GM23248 (cell line): ENCODE results near the gene ATP10A. TPM values are rescaled to one million over a fixed set of nuclear protein-coding genes. Genes with fewer than 3 reads are reported as not detected.
"Not testable (repeated sequence)": the region's sequence is repeated elsewhere in the genome, so short reads cannot be mapped to it uniquely, and the experiment has no call there.

Experiments
- DNase-seq: peaks from one replicate; pipeline ENCODE4 v3.0.0-alpha.2; 2015
- H2AFZ ChIP-seq: fragments of 200-600 bp; sonication (generic); 2 replicates; pipeline ENCODE4 v1.6.1; 2016; ENCODE audit warnings: antibody characterized with exemption
- H3F3A ChIP-seq: fragments of 200-600 bp; sonication (generic); 2 replicates; pipeline ENCODE4 v1.6.1; 2016; ENCODE audit warnings: mild to moderate bottlenecking, antibody characterized with exemption, mixed run types; ENCODE audit not compliant: insufficient read depth
- H3K27ac ChIP-seq: fragments of 200-600 bp; sonication (generic); 2 replicates; pipeline ENCODE4 v1.5.1; 2016; ENCODE audit warnings: mild to moderate bottlenecking
- H3K27me3 ChIP-seq: fragments of 200-600 bp; sonication (generic); replicated peaks from 2 replicates; pipeline ENCODE4 v1.6.1; 2016; ENCODE audit warnings: mild to moderate bottlenecking; ENCODE audit not compliant: insufficient read depth
- H3K36me3 ChIP-seq: fragments of 200-600 bp; sonication (generic); 2 replicates; pipeline ENCODE4 v1.6.1; 2016; ENCODE audit warnings: low read depth, mild to moderate bottlenecking
- H3K4me1 ChIP-seq: fragments of 200-600 bp; sonication (generic); 2 replicates; pipeline ENCODE4 v1.6.1; 2016; ENCODE audit warnings: mild to moderate bottlenecking; ENCODE audit not compliant: insufficient read depth
- H3K4me2 ChIP-seq: fragments of 200-600 bp; sonication (generic); one replicate; pipeline ENCODE4 v1.6.1; 2016; ENCODE audit warnings: mild to moderate bottlenecking; ENCODE audit not compliant: unreplicated experiment
- H3K4me3 ChIP-seq: fragments of 200-600 bp; sonication (generic); 2 replicates; pipeline ENCODE4 v1.5.1; 2016; ENCODE audit warnings: mild to moderate bottlenecking
- H3K79me2 ChIP-seq: fragments of 200-600 bp; sonication (generic); 2 replicates; pipeline ENCODE4 v1.6.1; 2016; ENCODE audit warnings: mild to moderate bottlenecking; ENCODE audit not compliant: insufficient read depth
- H3K9ac ChIP-seq: fragments of 200-600 bp; sonication (generic); 2 replicates; pipeline ENCODE4 v1.6.1; 2016; ENCODE audit warnings: mild to moderate bottlenecking
- H3K9me2 ChIP-seq: fragments of 200-600 bp; sonication (generic); 2 replicates; pipeline ENCODE4 v1.6.1; 2016; ENCODE audit warnings: mixed run types, mild to moderate bottlenecking, moderate library complexity; ENCODE audit not compliant: insufficient read depth
- H3K9me3 ChIP-seq: fragments of 200-600 bp; sonication (generic); one replicate; pipeline ENCODE4 v1.6.1; 2017; ENCODE audit warnings: low read depth
- H4K20me1 ChIP-seq: fragments of 200-600 bp; sonication (generic); 2 replicates; pipeline ENCODE4 v1.6.0; 2016; ENCODE audit not compliant: insufficient read depth
- EZH2 ChIP-seq: fragments of 200-600 bp; sonication (generic); IDR thresholded peaks from 2 replicates; pipeline ENCODE4 v1.6.1; 2018; ENCODE audit warnings: antibody characterized with exemption, mild to moderate bottlenecking; ENCODE audit not compliant: insufficient read depth, poor library complexity, severe bottlenecking
- EZH2phosphoT487 ChIP-seq: fragments of 200-600 bp; sonication (generic); IDR thresholded peaks from 2 replicates; pipeline ENCODE4 v1.6.1; 2018; ENCODE audit warnings: antibody characterized with exemption, moderate library complexity, mild to moderate bottlenecking, low read depth; ENCODE audit not compliant: insufficient read depth
- WGBS, 2 experiments: methylation state at CpG; one replicate each; pipeline ENCODE4 v1.1.6; 2015 to 2017; ENCODE audit warnings: low lambda C conversion rate in 2 of 2, low coverage in 1 of 2; ENCODE audit errors: missing lambda C conversion rate in 2 of 2; 5-methylcytosine and 5-hydroxymethylcytosine counted together
- in situ Hi-C: fragments of 300-500 bp; cut with MboI; formaldehyde crosslinking; loops from 2 replicates; pipeline ENCODE4 v1.15.0; 2020
- polyA plus RNA-seq: library from polyadenylated mRNA; unstranded; fragments of >200 nt; fragmentation: Nextera tagmentation; extraction: Ambion mirVana; gene quantifications from 2 replicates; pipeline ENCODE4 v1.2.1, GENCODE V29; 2016
- total RNA-seq: library from RNA; depleted of rRNA; stranded (reverse); fragments of >200 nt; shearing (Covaris generic); gene quantifications from 2 replicates; pipeline ENCODE4 v1.2.3, GENCODE V29; 2014

ATP10A gene
- total and polyA plus RNA-seq, 2 experiments from 2014 or later: 20.4 to 64.1 TPM

- H3K4me1 ChIP-seq: peaks cover 32% of the 10 kb centered on the region
- peak overlapping the region; percentile 96 for H3K4me3 ChIP-seq
- WGBS, 2 experiments: 52 to 61% methylated on average over 12 to 13 of the region's 13 CpGs
- in situ Hi-C loops: no loop called here
- H2AFZ ChIP-seq: no peak overlapping the region
- peaks cover 11% of the 10 kb centered on the region; the same call in 1 of the 2 replicates for H3K36me3 ChIP-seq
- peak overlapping the region; percentile 95 for H3K9ac ChIP-seq
- TF ChIP-seq EZH2 (no peak), EZH2phosphoT487 (no peak)
- H3K9me3 ChIP-seq: no peaks in the 10 kb centered on the region
- no peak for DNase-seq
- H3K4me2 ChIP-seq: peak overlapping the region; percentile 97
- H3F3A ChIP-seq: peaks cover 10% of the 10 kb centered on the region; the same call in 1 of the 2 replicates
- H3K27me3 ChIP-seq: no peaks in the 10 kb centered on the region
- peak overlapping the region; percentile 87 for H3K27ac ChIP-seq
- H3K9me2 ChIP-seq: no peaks in the 10 kb centered on the region
- H4K20me1 ChIP-seq: no peaks in the 10 kb centered on the region
- H3K79me2 ChIP-seq: peaks cover 96% of the 10 kb centered on the region
These were observed 4.0 kb downstream of the ATP10A start for GRCh38 chr15:25858952-25859760.

GRCh38 chr15:25856059-25856458, 7.1 kb downstream of the ATP10A start:
- H3K4me3 ChIP-seq, H2AFZ ChIP-seq, H4K20me1 ChIP-seq, H3K9me3 ChIP-seq, H3F3A ChIP-seq, in situ Hi-C loops, DNase-seq, H3K9ac ChIP-seq, H3K4me2 ChIP-seq, H3K27me3 ChIP-seq, H3K9me2 ChIP-seq, H3K27ac ChIP-seq: not testable (repeated sequence)
- H3K4me1 ChIP-seq: peaks cover 50% of the 10 kb centered on the region
- 86 to 94% methylated on average over 5 of the region's 5 CpGs for WGBS, 2 experiments
- peaks cover 11% of the 10 kb centered on the region; the same call in 1 of the 2 replicates for H3K36me3 ChIP-seq
- H3K79me2 ChIP-seq: peaks cover 100% of the 10 kb centered on the region

- in situ Hi-C loops: no loop called here
- peak overlapping the region; percentile 26 for H3K27ac ChIP-seq
- no peak for DNase-seq
These were observed 10.2 kb downstream of the ATP10A start for GRCh38 chr15:25852661-25853524.

DNA sequence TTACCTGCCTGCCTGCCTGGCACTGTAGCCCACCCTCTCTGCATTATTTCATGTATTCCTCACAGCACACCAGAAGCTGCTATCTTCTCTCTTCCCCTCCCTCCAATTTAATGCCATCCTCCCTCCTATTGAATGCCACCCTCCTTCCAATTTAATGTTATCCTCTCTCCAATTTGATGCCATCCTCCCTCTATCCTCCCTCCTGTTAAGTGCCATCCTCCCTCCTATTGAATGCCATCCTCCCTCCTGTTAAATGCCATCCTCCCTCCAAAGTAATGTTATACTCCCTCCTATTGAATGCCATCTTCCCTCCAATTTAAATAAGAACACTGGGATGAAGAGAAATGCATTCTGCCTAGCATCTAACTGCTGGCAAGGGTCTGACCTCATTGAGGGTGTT, 11.1 kb downstream of the ATP10A start:
- Histone ChIP-seq H3K79me2 (peaks cover 92% of the 10 kb centered on the region), H3K4me3 (no peak overlapping the region), H3F3A (peaks cover 36% of the 10 kb centered on the region), H3K9ac (0 out of 2 replicates have a peak overlapping the region, but pooled peaks have one; percentile 28), H2AFZ (no peak overlapping the region), H3K27me3 (no peaks in the 10 kb centered on the region), H3K4me2 (no peak overlapping the region), H4K20me1 (no peaks in the 10 kb centered on the region), H3K4me1 (peaks cover 58% of the 10 kb centered on the region), H3K27ac (no peak overlapping the region), H3K9me2 (no peaks in the 10 kb centered on the region), H3K9me3 (no peaks in the 10 kb centered on the region), H3K36me3 (no peaks in the 10 kb centered on the region)
- in situ Hi-C loops: no loop called here
- DNase-seq: no peak
- TF ChIP-seq EZH2phosphoT487 (no peak), EZH2 (no peak)

More at GRCh38 chr15:25852661-25853524, 10.2 kb downstream of the ATP10A start:
- Histone ChIP-seq H4K20me1 (no peaks in the 10 kb centered on the region), H3K4me1 (peaks cover 53% of the 10 kb centered on the region), H3K9me3 (no peaks in the 10 kb centered on the region), H3K79me2 (peaks cover 92% of the 10 kb centered on the region), H3K9ac (peak overlapping the region; percentile 28), H3K27me3 (no peaks in the 10 kb centered on the region), H3F3A (peaks cover 29% of the 10 kb centered on the region), H3K36me3 (peaks cover 8% of the 10 kb centered on the region; the same call in 1 of the 2 replicates), H3K4me3 (no peak overlapping the region), H3K4me2 (no peak overlapping the region), H2AFZ (no peak overlapping the region), H3K9me2 (no peaks in the 10 kb centered on the region)
- TF ChIP-seq EZH2 (no peak), EZH2phosphoT487 (no peak)
- WGBS, 2 experiments: 33 to 35% methylated on average over 4 of the region's 4 CpGs
